Inflammatory macrophage treated with lipopolysaccharide for 4 hours (primary cell): Measurements from ENCODE around the gene MKNK2.
A peak's percentile ranks its signal among the peaks of the same experiment; 100 is the strongest.

ENCODE experiments used
- DNase-seq: peaks from one replicate; pipeline ENCODE4 v3.0.0-alpha.2; 2020

The MKNK2 gene

GRCh38 chr19:2021453-2022140, 29.4 kb downstream of the MKNK2 start:
- DNase-seq = no peak

GRCh38 chr19:2018752-2019151, 32.3 kb downstream of the MKNK2 start:
- DNase-seq = no peak

- peak; percentile 60 for DNase-seq
Measured at GRCh38 chr19:2016041-2016807, 34.8 kb downstream of the MKNK2 start.

- DNase-seq = peak; percentile 52
Measured at GRCh38 chr19:2015608-2015950, 35.5 kb downstream of the MKNK2 start, which contains the start of gene BTBD2. BTBD2 (minus strand) TSS chr19:2015714; CDS start chr19:2015703, 11 bp downstream.

GRCh38 chr19:2014731-2015607, 36.1 kb downstream of the MKNK2 start:
- DNase-seq = no peak

GRCh38 chr19:2014131-2014571, 36.9 kb downstream of the MKNK2 start:
- DNase-seq = no peak

- no peak for DNase-seq
Measured at GRCh38 chr19:2013683-2013961, 37.4 kb downstream of the MKNK2 start.

- no peak for DNase-seq
Measured at GRCh38 chr19:2012941-2013682, 37.9 kb downstream of the MKNK2 start.

- no peak for DNase-seq
Measured at GRCh38 chr19:2011169-2011568, 39.9 kb downstream of the MKNK2 start.

GRCh38 chr19:2010135-2010668, 40.8 kb downstream of the MKNK2 start:
- no peak for DNase-seq

GRCh38 chr19:2003874-2004273, 47.2 kb downstream of the MKNK2 start:
- no peak for DNase-seq

GRCh38 chr19:1999856-2000515, 51.1 kb downstream of the MKNK2 start:
- DNase-seq = no peak

GRCh38 chr19:1998712-1999708, 52.0 kb downstream of the MKNK2 start:
- no peak for DNase-seq

- no peak for DNase-seq
Measured at GRCh38 chr19:1997353-1998233, 53.5 kb downstream of the MKNK2 start.

GRCh38 chr19:1992759-1993260, 58.2 kb downstream of the MKNK2 start:
- no peak for DNase-seq

GRCh38 chr19:1991018-1991913, 59.8 kb downstream of the MKNK2 start:
- no peak for DNase-seq

GRCh38 chr19:1990230-1991017, 60.6 kb downstream of the MKNK2 start:
- no peak for DNase-seq
